ENCODE data around the gene SNX11.

The SNX11 gene

GRCh38 chr17:48160177-48161081 is 52.9 kb downstream of the SNX11 start:
- DNase-seq: no peak

GRCh38 chr17:48161127-48161905 is 53.8 kb downstream of the SNX11 start:
- DNase-seq: no peak

GRCh38 chr17:48162306-48162934 is 54.9 kb downstream of the SNX11 start:
- DNase-seq: no peak

GRCh38 chr17:48162946-48163506 is 55.5 kb downstream of the SNX11 start:
- no peak for DNase-seq

GRCh38 chr17:48163809-48164208 is 56.2 kb downstream of the SNX11 start:
- DNase-seq: no peak

- no peak for DNase-seq
These were observed 62.4 kb downstream of the SNX11 start for GRCh38 chr17:48169926-48170325.
